Breast epithelium (tissue), 4 donors: ENCODE data around the gene MEF2D. TPM values are rescaled to one million over a fixed set of nuclear protein-coding genes. Genes with fewer than 3 reads are reported as not detected.

ENCODE experiments used
- DNase-seq, 2 donors: peaks; one replicate each; pipeline ENCODE4 v3.0.0-alpha.2; 2019; ENCODE audit warnings: low spot score in 2 of 2
- H3K27ac ChIP-seq, 2 donors: fragments of 200-600 bp; sonication (generic) in 1 of 2; one replicate each; pipeline ENCODE4 v1.5.1; 2016 to 2019; ENCODE audit warnings: mild to moderate bottlenecking in 1 of 2
- H3K27me3 ChIP-seq, 2 donors: fragments of 200-600 bp; sonication (generic) in 1 of 2; one replicate each; pipeline versions ENCODE4 v1.5.1 to v1.6.0; 2017 to 2019; ENCODE audit warnings: control low read depth in 1 of 2, mild to moderate bottlenecking in 1 of 2
- H3K36me3 ChIP-seq: fragments of 200-600 bp; one replicate; pipeline ENCODE4 v1.5.1; 2019
- H3K4me1 ChIP-seq, 2 donors: fragments of 200-600 bp; sonication (generic); one replicate each; pipeline ENCODE4 v1.5.1; 2016 to 2019; ENCODE audit warnings: control low read depth in 1 of 2
- H3K4me3 ChIP-seq, 3 donors: fragments of 200-600 bp; sonication (generic); 1 replicate in 2 of 3; 2 replicates in 1 of 3; pipeline ENCODE4 v1.5.1; 2016 to 2019; ENCODE audit warnings: mild to moderate bottlenecking in 3 of 3, moderate library complexity in 2 of 3
- H3K9me3 ChIP-seq, 2 donors: fragments of 200-600 bp; sonication (generic) in 1 of 2; one replicate each; pipeline ENCODE4 v1.5.1; 2016 to 2019; ENCODE audit warnings: control low read depth in 1 of 2
- CTCF ChIP-seq, 3 donors: fragments of 450-650 bp; IDR thresholded peaks; one replicate each; pipeline ENCODE4 v1.5.1; 2016 to 2017; ENCODE audit warnings: antibody characterized with exemption in 3 of 3, mild to moderate bottlenecking in 3 of 3, moderate library complexity in 3 of 3
- POLR2A ChIP-seq: fragments of 450-650 bp; IDR thresholded peaks from one replicate; pipeline ENCODE4 v1.6.1; 2016; ENCODE audit warnings: antibody characterized with exemption, mild to moderate bottlenecking, moderate library complexity
- POLR2AphosphoS5 ChIP-seq, 3 donors: sonication (generic); formaldehyde crosslinking; IDR thresholded peaks; one replicate each; pipeline ENCODE4 v1.6.1; 2017; ENCODE audit warnings: antibody characterized with exemption in 3 of 3
- intact Hi-C: fragments of 100-400 bp; cut with DNase I; formaldehyde crosslinking; loops from one replicate; pipeline ENCODE4 v1.15.1; 2023; ENCODE audit warnings: low total_unique reads
- total RNA-seq, 3 donors: library from RNA; depleted of rRNA; stranded (reverse); fragments of >200 nt; gene quantifications; one replicate each; pipeline ENCODE4 v1.1.0, GENCODE V29; 2016

Gene MEF2D
- total RNA-seq, 3 donors from 2014 or later, result 25.8 to 34.9 (median 32.1) TPM

GRCh38 chr1:156477526-156478249, 22.9 kb downstream of the MEF2D start:
- peaks cover 19% of the 10 kb centered on the region for H3K36me3 ChIP-seq
- intact Hi-C loops, result no loop called here
- peak overlapping the region; percentile 83 to 84 for H3K27ac ChIP-seq
- no peaks in the 10 kb centered on the region for H3K9me3 ChIP-seq
- no peak overlapping the region for H3K4me3 ChIP-seq
- TF ChIP-seq CTCF (IDR thresholded peaks at IDR 0.05) (no peak), POLR2A (no peak), POLR2AphosphoS5 (IDR thresholded peaks at IDR 0.05) (no peak)
- peaks cover 0 to 10% of the 10 kb centered on the region in 2 donors for H3K4me1 ChIP-seq
- H3K27me3 ChIP-seq, result no peaks in the 10 kb centered on the region
- DNase-seq, result no peak

GRCh38 chr1:156476501-156477298, 23.9 kb downstream of the MEF2D start:
- intact Hi-C loops, result no loop called here
- Histone ChIP-seq H3K36me3 (peaks cover 9% of the 10 kb centered on the region), H3K4me1 (peaks cover 0 to 10% of the 10 kb centered on the region in 2 donors), H3K27ac (peak overlapping the region; percentile 83 to 84), H3K27me3 (no peaks in the 10 kb centered on the region), H3K4me3 (no peak overlapping the region), H3K9me3 (no peaks in the 10 kb centered on the region)
- TF ChIP-seq POLR2AphosphoS5 (IDR thresholded peaks at IDR 0.05), result no peak
- DNase-seq, result no peak

- TF ChIP-seq CTCF (IDR thresholded peaks at IDR 0.05), result no peak
- TF ChIP-seq POLR2AphosphoS5 (IDR thresholded peaks at IDR 0.05), result peak; percentile 57 to 81 (median 72)
- no peak for TF ChIP-seq POLR2A
- peak; percentile 60 for DNase-seq
- Histone ChIP-seq H3K27me3 (no peaks in the 10 kb centered on the region), H3K9me3 (no peaks in the 10 kb centered on the region), H3K36me3 (peaks cover 6% of the 10 kb centered on the region), H3K27ac (peak overlapping the region; percentile 83 to 84), H3K4me3 (no peak overlapping the region), H3K4me1 (peaks cover 0 to 10% of the 10 kb centered on the region in 2 donors)
- intact Hi-C loops, result no loop called here
Measured at GRCh38 chr1:156475568-156476500, 24.7 kb downstream of the MEF2D start.

GRCh38 chr1:156474966-156475365, 25.6 kb downstream of the MEF2D start:
- intact Hi-C loops, result no loop called here
- Histone ChIP-seq H3K4me1 (peaks cover 0 to 10% of the 10 kb centered on the region in 2 donors), H3K27ac (peak overlapping the region; percentile 61 to 83)

More at GRCh38 chr1:156474966-156475365, 25.6 kb downstream of the MEF2D start:
- TF ChIP-seq POLR2A (no peak), CTCF (IDR thresholded peaks at IDR 0.05) (no peak), POLR2AphosphoS5 (IDR thresholded peaks at IDR 0.05) (no peak)
- no peaks in the 10 kb centered on the region for H3K9me3 ChIP-seq
- H3K36me3 ChIP-seq, result peaks cover 6% of the 10 kb centered on the region
- no peak overlapping the region for H3K4me3 ChIP-seq
- no peaks in the 10 kb centered on the region for H3K27me3 ChIP-seq
- no peak for DNase-seq
